Measurements from ENCODE around the gene PKNOX2.

Gene PKNOX2

GRCh38 chr11:125320347-125321076, 156.0 kb downstream of the PKNOX2 start:
- H3K4me1 ChIP-seq (ENCODE audit: control insufficient read depth, insufficient read depth, low read length): peaks cover 3% of the 10 kb centered on the region; the same call in 1 of the 2 replicates
- H3K27ac ChIP-seq (ENCODE audit: low read length): no peak overlapping the region
- WGBS (ENCODE audit: insufficient coverage, insufficient read length): no CpG with 5 or more reads among the region's 4 CpGs
- no peaks in the 10 kb centered on the region for H3K36me3 ChIP-seq (ENCODE audit: control insufficient read depth, insufficient read depth, low read length)
- H3K4me3 ChIP-seq (ENCODE audit: low read length): no peak overlapping the region
- no peaks in the 10 kb centered on the region for H3K9me3 ChIP-seq (ENCODE audit: control insufficient read depth, insufficient read depth, low read length)
- H3K27me3 ChIP-seq (ENCODE audit: control insufficient read depth, insufficient read depth, low read length): no peaks in the 10 kb centered on the region
- no peak for DNase-seq (ENCODE audit: low read depth, low spot score)

GRCh38 chr11:125322289-125322688, 157.7 kb downstream of the PKNOX2 start:
- no CpG with 5 or more reads among the region's 8 CpGs for WGBS (ENCODE audit: insufficient coverage, insufficient read length)
- peaks cover 3% of the 10 kb centered on the region; the same call in 1 of the 2 replicates for H3K4me1 ChIP-seq (ENCODE audit: control insufficient read depth, insufficient read depth, low read length)

GRCh38 chr11:125325196-125325595, 160.6 kb downstream of the PKNOX2 start:
- DNase-seq (ENCODE audit: low read depth, low spot score): no peak
- no peak overlapping the region for H3K4me3 ChIP-seq (ENCODE audit: low read length)
- no peaks in the 10 kb centered on the region for H3K27me3 ChIP-seq (ENCODE audit: control insufficient read depth, insufficient read depth, low read length)
- H3K9me3 ChIP-seq (ENCODE audit: control insufficient read depth, insufficient read depth, low read length): no peaks in the 10 kb centered on the region
- no CpG with 5 or more reads among the region's 3 CpGs for WGBS (ENCODE audit: insufficient coverage, insufficient read length)
- no peaks in the 10 kb centered on the region for H3K36me3 ChIP-seq (ENCODE audit: control insufficient read depth, insufficient read depth, low read length)
- peaks cover 5% of the 10 kb centered on the region; the same call in 1 of the 2 replicates for H3K4me1 ChIP-seq (ENCODE audit: control insufficient read depth, insufficient read depth, low read length)
- H3K27ac ChIP-seq (ENCODE audit: low read length): no peak overlapping the region

More at GRCh38 chr11:125322289-125322688, 157.7 kb downstream of the PKNOX2 start:
- Histone ChIP-seq H3K4me3 (ENCODE audit: low read length) (no peak overlapping the region), H3K9me3 (ENCODE audit: control insufficient read depth, insufficient read depth, low read length) (no peaks in the 10 kb centered on the region), H3K27me3 (ENCODE audit: control insufficient read depth, insufficient read depth, low read length) (no peaks in the 10 kb centered on the region), H3K27ac (ENCODE audit: low read length) (no peak overlapping the region), H3K36me3 (ENCODE audit: control insufficient read depth, insufficient read depth, low read length) (no peaks in the 10 kb centered on the region)
- DNase-seq (ENCODE audit: low read depth, low spot score): no peak

- no CpG with 5 or more reads among the region's 4 CpGs for WGBS (ENCODE audit: insufficient coverage, insufficient read length)
Observed at GRCh38 chr11:125326126-125326525, 161.6 kb downstream of the PKNOX2 start.

GRCh38 chr11:125327518-125328224, 163.1 kb downstream of the PKNOX2 start:
- no peak overlapping the region for H3K4me3 ChIP-seq (ENCODE audit: low read length)
- H3K4me1 ChIP-seq (ENCODE audit: control insufficient read depth, insufficient read depth, low read length): 0 out of 2 replicates have a peak, but pooled peaks cover 2% of the 10 kb centered on the region
- no peak overlapping the region for H3K27ac ChIP-seq (ENCODE audit: low read length)
- no peaks in the 10 kb centered on the region for H3K27me3 ChIP-seq (ENCODE audit: control insufficient read depth, insufficient read depth, low read length)
- DNase-seq (ENCODE audit: low read depth, low spot score): no peak
- no CpG with 5 or more reads among the region's 7 CpGs for WGBS (ENCODE audit: insufficient coverage, insufficient read length)
- H3K36me3 ChIP-seq (ENCODE audit: control insufficient read depth, insufficient read depth, low read length): no peaks in the 10 kb centered on the region
- H3K9me3 ChIP-seq (ENCODE audit: control insufficient read depth, insufficient read depth, low read length): no peaks in the 10 kb centered on the region

More at GRCh38 chr11:125326126-125326525, 161.6 kb downstream of the PKNOX2 start:
- H3K9me3 ChIP-seq (ENCODE audit: control insufficient read depth, insufficient read depth, low read length): no peaks in the 10 kb centered on the region
- no peak overlapping the region for H3K27ac ChIP-seq (ENCODE audit: low read length)
- DNase-seq (ENCODE audit: low read depth, low spot score): no peak
- H3K4me1 ChIP-seq (ENCODE audit: control insufficient read depth, insufficient read depth, low read length): 0 out of 2 replicates have a peak, but pooled peaks cover 2% of the 10 kb centered on the region
- H3K36me3 ChIP-seq (ENCODE audit: control insufficient read depth, insufficient read depth, low read length): no peaks in the 10 kb centered on the region
- H3K27me3 ChIP-seq (ENCODE audit: control insufficient read depth, insufficient read depth, low read length): no peaks in the 10 kb centered on the region
- no peak overlapping the region for H3K4me3 ChIP-seq (ENCODE audit: low read length)

GRCh38 chr11:125328225-125328580, 163.7 kb downstream of the PKNOX2 start:
- Histone ChIP-seq H3K27me3 (ENCODE audit: control insufficient read depth, insufficient read depth, low read length) (no peaks in the 10 kb centered on the region), H3K27ac (ENCODE audit: low read length) (no peak overlapping the region), H3K4me1 (ENCODE audit: control insufficient read depth, insufficient read depth, low read length) (0 out of 2 replicates have a peak, but pooled peaks cover 2% of the 10 kb centered on the region), H3K4me3 (ENCODE audit: low read length) (no peak overlapping the region), H3K9me3 (ENCODE audit: control insufficient read depth, insufficient read depth, low read length) (no peaks in the 10 kb centered on the region), H3K36me3 (ENCODE audit: control insufficient read depth, insufficient read depth, low read length) (no peaks in the 10 kb centered on the region)
- no CpG with 5 or more reads among the region's 1 CpG for WGBS (ENCODE audit: insufficient coverage, insufficient read length)
- DNase-seq (ENCODE audit: low read depth, low spot score): no peak

GRCh38 chr11:125329786-125330185, 165.2 kb downstream of the PKNOX2 start:
- H3K9me3 ChIP-seq (ENCODE audit: control insufficient read depth, insufficient read depth, low read length): no peaks in the 10 kb centered on the region
- no peaks in the 10 kb centered on the region for H3K36me3 ChIP-seq (ENCODE audit: control insufficient read depth, insufficient read depth, low read length)
- H3K4me3 ChIP-seq (ENCODE audit: low read length): no peak overlapping the region
- H3K4me1 ChIP-seq (ENCODE audit: control insufficient read depth, insufficient read depth, low read length): 0 out of 2 replicates have a peak, but pooled peaks cover 2% of the 10 kb centered on the region
- H3K27ac ChIP-seq (ENCODE audit: low read length): no peak overlapping the region
- no peak for DNase-seq (ENCODE audit: low read depth, low spot score)
- WGBS (ENCODE audit: insufficient coverage, insufficient read length): no CpG with 5 or more reads among the region's 9 CpGs
- no peaks in the 10 kb centered on the region for H3K27me3 ChIP-seq (ENCODE audit: control insufficient read depth, insufficient read depth, low read length)

- no peak for DNase-seq (ENCODE audit: low read depth, low spot score)
- no CpG with 5 or more reads among the region's 10 CpGs for WGBS (ENCODE audit: insufficient coverage, insufficient read length)
- Histone ChIP-seq H3K27me3 (ENCODE audit: control insufficient read depth, insufficient read depth, low read length) (no peaks in the 10 kb centered on the region), H3K9me3 (ENCODE audit: control insufficient read depth, insufficient read depth, low read length) (no peaks in the 10 kb centered on the region), H3K27ac (ENCODE audit: low read length) (no peak overlapping the region), H3K4me1 (ENCODE audit: control insufficient read depth, insufficient read depth, low read length) (0 out of 2 replicates have a peak, but pooled peaks cover 2% of the 10 kb centered on the region), H3K36me3 (ENCODE audit: control insufficient read depth, insufficient read depth, low read length) (no peaks in the 10 kb centered on the region), H3K4me3 (ENCODE audit: low read length) (no peak overlapping the region)
Observed at GRCh38 chr11:125330462-125331325, 166.1 kb downstream of the PKNOX2 start.

GRCh38 chr11:125331357-125332035, 166.9 kb downstream of the PKNOX2 start:
- 0 out of 2 replicates have a peak, but pooled peaks cover 2% of the 10 kb centered on the region for H3K4me1 ChIP-seq (ENCODE audit: control insufficient read depth, insufficient read depth, low read length)
- no peaks in the 10 kb centered on the region for H3K9me3 ChIP-seq (ENCODE audit: control insufficient read depth, insufficient read depth, low read length)
- DNase-seq (ENCODE audit: low read depth, low spot score): no peak
- no peaks in the 10 kb centered on the region for H3K36me3 ChIP-seq (ENCODE audit: control insufficient read depth, insufficient read depth, low read length)
- H3K27me3 ChIP-seq (ENCODE audit: control insufficient read depth, insufficient read depth, low read length): no peaks in the 10 kb centered on the region
- H3K4me3 ChIP-seq (ENCODE audit: low read length): no peak overlapping the region
- no peak overlapping the region for H3K27ac ChIP-seq (ENCODE audit: low read length)
- WGBS (ENCODE audit: insufficient coverage, insufficient read length): no CpG with 5 or more reads among the region's 9 CpGs

Measured in iPS DF 6.9 (cell line).